ENCODE measurements around the gene INSL6. TPM values are rescaled to one million over a fixed set of nuclear protein-coding genes. Genes with fewer than 3 reads are reported as not detected.

Gene INSL6, protein sequence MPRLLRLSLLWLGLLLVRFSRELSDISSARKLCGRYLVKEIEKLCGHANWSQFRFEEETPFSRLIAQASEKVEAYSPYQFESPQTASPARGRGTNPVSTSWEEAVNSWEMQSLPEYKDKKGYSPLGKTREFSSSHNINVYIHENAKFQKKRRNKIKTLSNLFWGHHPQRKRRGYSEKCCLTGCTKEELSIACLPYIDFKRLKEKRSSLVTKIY
- total RNA-seq: 10 to 100 TPM; 32.8 to 45.4 TPM
- polyA plus RNA-seq (ENCODE audit: insufficient read depth, low read depth, low replicate concordance): 18.7 TPM
- long read RNA-seq, donor 1: 0 reads
- long read RNA-seq, donor 2: 0 reads

DNA sequence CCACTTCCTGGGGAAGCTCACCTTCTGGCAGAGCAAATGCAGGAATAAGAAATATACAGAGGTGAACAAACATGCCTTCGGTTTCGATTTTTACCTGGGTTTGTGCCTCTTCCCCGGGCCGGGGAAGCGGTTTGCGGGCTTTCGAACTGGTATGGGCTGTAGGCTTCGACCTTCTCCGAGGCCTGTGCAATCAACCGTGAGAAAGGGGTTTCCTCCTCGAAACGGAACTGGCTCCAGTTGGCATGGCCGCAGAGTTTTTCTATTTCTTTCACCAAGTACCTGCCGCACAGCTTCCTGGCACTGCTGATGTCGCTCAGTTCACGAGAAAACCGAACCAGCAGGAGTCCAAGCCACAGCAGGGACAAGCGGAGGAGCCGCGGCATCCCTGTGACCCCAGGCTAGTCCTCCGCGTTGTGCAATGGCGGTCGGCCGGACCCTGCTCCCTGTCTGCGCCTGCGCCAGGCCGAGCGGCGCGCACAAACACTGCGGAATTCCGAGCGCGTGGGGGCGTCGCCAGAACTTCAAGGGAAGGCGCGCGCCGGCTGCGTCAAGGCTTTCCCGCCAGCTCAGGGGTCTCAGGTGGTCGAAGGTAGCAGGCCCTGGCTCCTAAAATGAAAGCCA is at the start of gene INSL6:
Gene INSL6 (minus strand): TSS at position 420 of the 621 bp plus-strand sequence. CDS start 37 bp downstream, at position 383.
- intact Hi-C loops (cut with DNase I; ENCODE audit: low total_unique reads): no loop called here
- 62 to 81% methylated on average over 16 to 42 of the region's 44 CpGs for WGBS, 2 donors
- TF ChIP-seq POLR2A (IDR thresholded peaks at IDR 0.05): no peak
- TF ChIP-seq, protein P1, sequence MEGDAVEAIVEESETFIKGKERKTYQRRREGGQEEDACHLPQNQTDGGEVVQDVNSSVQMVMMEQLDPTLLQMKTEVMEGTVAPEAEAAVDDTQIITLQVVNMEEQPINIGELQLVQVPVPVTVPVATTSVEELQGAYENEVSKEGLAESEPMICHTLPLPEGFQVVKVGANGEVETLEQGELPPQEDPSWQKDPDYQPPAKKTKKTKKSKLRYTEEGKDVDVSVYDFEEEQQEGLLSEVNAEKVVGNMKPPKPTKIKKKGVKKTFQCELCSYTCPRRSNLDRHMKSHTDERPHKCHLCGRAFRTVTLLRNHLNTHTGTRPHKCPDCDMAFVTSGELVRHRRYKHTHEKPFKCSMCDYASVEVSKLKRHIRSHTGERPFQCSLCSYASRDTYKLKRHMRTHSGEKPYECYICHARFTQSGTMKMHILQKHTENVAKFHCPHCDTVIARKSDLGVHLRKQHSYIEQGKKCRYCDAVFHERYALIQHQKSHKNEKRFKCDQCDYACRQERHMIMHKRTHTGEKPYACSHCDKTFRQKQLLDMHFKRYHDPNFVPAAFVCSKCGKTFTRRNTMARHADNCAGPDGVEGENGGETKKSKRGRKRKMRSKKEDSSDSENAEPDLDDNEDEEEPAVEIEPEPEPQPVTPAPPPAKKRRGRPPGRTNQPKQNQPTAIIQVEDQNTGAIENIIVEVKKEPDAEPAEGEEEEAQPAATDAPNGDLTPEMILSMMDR (IDR thresholded peaks at IDR 0.05): no peak
- Histone ChIP-seq H3K27me3 (no peaks in the 10 kb centered on the region), H3K9me3 (no peaks in the 10 kb centered on the region), H3K27ac (peak within 1 kb of the TSS in 1 of 2 donors; percentile 25), H3K36me3 (ENCODE audit: low read depth, missing control alignments) (no peaks in the 10 kb centered on the region), H3K4me1 (no peaks in the 10 kb centered on the region), H3K4me3 (peak within 1 kb of the TSS; percentile 36 to 48)
- DNase-seq: peak; percentile 72

DNA sequence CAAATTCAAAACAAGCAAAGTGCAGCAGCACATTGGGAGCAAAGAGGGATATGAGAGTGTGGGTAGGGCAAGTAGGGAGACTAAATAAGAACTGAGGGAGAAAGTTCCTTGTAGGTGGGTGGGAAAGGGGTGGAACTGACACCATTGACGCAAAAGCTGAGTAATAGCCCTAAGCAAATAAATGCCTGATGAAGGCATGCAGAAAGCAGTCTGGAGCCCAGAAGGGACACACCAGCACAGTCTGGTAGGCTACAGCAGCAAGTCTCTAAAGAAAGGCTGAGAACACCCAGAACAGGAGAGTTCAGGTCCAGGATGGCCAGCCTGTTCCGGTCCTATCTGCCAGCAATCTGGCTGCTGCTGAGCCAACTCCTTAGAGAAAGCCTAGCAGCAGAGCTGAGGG is 45.8 kb upstream of the INSL6 start, which contains the start of gene INSL4:
Gene INSL4 (plus strand): TSS at position 208 of the 400 bp plus-strand sequence. CDS start 105 bp downstream, at position 313.
- H3K4me1 ChIP-seq: no peaks in the 10 kb centered on the region
- H3K4me3 ChIP-seq: no peak within 1 kb of the TSS
- 87 to 100% methylated on average over 1 to 2 of the region's 2 CpGs for WGBS, 2 donors
- DNase-seq: no peak
- H3K27ac ChIP-seq: no peak within 1 kb of the TSS
- TF ChIP-seq POLR2A (IDR thresholded peaks at IDR 0.05): no peak
- TF ChIP-seq, protein P1 (IDR thresholded peaks at IDR 0.05): no peak
- H3K27me3 ChIP-seq: no peaks in the 10 kb centered on the region
- no peaks in the 10 kb centered on the region for H3K36me3 ChIP-seq (ENCODE audit: low read depth, missing control alignments)
- intact Hi-C loops (cut with DNase I; ENCODE audit: low total_unique reads): no loop called here
- no peaks in the 10 kb centered on the region for H3K9me3 ChIP-seq

DNA sequence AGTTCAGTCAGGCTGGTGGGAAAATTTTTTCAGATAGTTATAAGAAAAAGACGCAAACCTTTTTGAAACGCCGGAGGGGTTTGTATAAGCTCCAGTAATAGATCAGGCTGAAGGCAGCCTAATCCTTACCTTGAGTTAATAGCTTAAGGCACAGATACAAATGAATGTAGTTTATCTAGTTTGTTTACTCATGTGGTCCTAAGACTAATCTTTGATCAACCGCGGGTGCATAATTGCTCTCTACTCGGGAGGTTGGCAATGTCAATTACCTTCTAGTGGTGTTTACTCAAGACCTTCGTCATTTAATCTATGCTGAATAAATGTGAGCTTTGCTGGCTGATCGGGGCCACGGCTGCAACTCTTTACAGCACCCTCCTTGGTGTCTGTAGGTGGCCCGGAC is 45.1 kb upstream of the INSL6 start:
- Histone ChIP-seq H3K27me3 (no peaks in the 10 kb centered on the region), H3K9me3 (no peaks in the 10 kb centered on the region), H3K27ac (no peak overlapping the region), H3K4me3 (no peak overlapping the region), H3K36me3 (ENCODE audit: low read depth, missing control alignments) (no peaks in the 10 kb centered on the region), H3K4me1 (no peaks in the 10 kb centered on the region)
- WGBS, 2 donors: 85 to 89% methylated on average over 10 of the region's 10 CpGs
- DNase-seq: no peak
- TF ChIP-seq POLR2A (IDR thresholded peaks at IDR 0.05): no peak
- TF ChIP-seq, protein P1 (IDR thresholded peaks at IDR 0.05): no peak
- intact Hi-C loops (cut with DNase I; ENCODE audit: low total_unique reads): no loop called here

DNA sequence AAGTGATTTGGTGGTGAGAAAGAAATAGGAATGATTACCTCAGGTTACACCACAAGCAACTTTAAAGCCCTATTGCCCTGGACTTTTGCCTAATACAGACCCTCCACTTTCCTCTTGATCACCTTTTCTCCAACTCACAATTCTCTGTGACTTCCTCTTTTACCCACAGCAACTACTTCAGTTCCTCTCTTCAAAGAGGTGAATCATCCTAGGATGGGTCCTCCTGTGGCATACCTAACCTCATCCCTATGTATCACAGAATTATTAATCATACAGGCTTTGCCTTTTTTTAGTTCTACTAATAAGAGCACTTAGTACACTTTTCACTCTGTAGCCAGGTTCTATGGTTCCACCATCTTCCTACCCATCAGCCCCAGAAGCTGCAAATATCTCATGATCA is 19.6 kb upstream of the INSL6 start:
- TF ChIP-seq, protein P1 (IDR thresholded peaks at IDR 0.05): no peak
- no peak for TF ChIP-seq POLR2A (IDR thresholded peaks at IDR 0.05)
- H3K36me3 ChIP-seq (ENCODE audit: low read depth, missing control alignments): no peaks in the 10 kb centered on the region
- DNase-seq: no peak
- intact Hi-C loops (cut with DNase I; ENCODE audit: low total_unique reads): no loop called here
- H3K4me1 ChIP-seq: no peaks in the 10 kb centered on the region
- no peak overlapping the region for H3K4me3 ChIP-seq
- H3K9me3 ChIP-seq: no peaks in the 10 kb centered on the region
- H3K27me3 ChIP-seq: no peaks in the 10 kb centered on the region
- no peak overlapping the region for H3K27ac ChIP-seq

Data from testis (tissue), 5 donors.